GM21381 (cell line): ENCODE results near the gene GJD4.
A peak's percentile ranks its signal among the peaks of the same experiment; 100 is the strongest.

Source experiments
- ATAC-seq: cut with Tn5 transposase; IDR thresholded peaks from one replicate; pipeline ENCODE4 v1.9.1; 2021; ENCODE audit warnings: mild to moderate bottlenecking, moderate library complexity; ENCODE audit not compliant: unreplicated experiment

GJD4 gene

DNA sequence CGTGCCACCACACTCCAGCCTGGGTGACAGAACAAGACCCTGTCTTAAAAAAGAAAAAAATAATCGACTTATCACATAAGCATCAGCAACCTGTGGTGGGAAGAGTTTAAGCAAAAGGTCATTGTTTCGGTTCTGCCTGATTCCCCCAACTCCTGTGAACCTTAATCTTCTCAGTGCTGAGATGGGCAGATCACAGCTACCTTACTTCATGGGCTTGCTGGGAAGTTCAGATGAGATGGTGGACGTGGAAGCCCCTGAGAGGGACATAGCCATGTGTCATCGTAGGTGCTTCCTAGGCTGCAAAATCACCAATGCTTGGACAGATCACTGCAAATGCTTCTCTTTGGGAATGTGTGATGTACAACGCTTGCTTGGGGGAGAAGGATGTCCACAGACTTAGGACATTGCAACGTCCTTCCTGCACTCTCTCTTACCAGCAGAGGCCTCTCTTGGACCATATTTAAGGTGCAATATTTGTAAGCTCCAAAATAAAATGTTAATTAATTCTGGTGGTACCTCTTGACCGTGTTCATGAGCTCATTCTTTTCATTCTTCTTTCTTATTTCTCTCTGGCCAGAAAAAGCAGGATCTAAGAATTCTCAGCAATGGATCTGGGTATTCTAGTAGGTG is 8.6 kb downstream of the GJD4 start:
- no peak for ATAC-seq

DNA sequence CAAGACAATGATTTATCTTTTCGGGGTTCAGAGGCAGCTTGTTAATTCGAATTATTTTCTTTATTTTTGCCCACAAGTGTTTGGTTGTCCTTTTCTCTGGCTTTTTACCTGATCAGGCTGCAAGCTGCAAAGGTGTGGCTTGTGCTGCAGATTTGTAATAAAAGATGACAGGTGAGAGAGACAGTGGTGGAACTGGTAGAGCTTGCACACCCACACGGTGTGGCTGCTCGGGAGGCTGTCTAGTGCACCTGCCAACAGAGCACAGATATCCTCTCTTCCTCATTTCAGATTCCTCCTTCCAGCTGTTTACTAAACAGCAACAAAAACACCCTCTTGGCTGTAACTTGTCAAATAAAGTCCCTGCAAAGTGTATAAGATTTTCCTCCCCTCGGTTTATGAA is 9.2 kb downstream of the GJD4 start:
- ATAC-seq, result no peak

DNA sequence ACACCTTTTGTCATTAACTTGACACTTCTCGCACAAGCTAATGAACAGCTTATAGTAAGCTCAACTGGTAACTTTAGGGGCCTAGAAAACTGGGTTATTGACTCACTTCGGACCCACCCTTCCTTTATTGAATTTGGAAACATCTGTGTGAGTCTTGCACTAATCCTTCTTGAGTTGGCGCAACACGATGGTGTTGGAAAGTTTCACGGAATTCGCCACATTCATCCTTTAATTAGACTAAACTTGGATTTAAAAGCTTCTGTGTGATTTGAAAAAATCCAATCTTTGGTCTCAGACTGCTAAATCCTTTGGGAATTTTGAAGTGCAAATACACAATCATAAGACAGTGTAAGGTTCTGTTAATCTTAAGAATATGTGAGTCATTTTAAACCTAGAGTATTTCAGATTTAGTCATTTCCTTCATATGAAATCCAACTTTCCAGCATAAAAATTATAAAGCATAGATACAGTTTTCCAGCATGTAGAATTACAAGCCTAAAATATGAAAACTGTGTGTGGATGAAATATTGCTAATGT is 21.9 kb downstream of the GJD4 start:
- ATAC-seq, result no peak

DNA sequence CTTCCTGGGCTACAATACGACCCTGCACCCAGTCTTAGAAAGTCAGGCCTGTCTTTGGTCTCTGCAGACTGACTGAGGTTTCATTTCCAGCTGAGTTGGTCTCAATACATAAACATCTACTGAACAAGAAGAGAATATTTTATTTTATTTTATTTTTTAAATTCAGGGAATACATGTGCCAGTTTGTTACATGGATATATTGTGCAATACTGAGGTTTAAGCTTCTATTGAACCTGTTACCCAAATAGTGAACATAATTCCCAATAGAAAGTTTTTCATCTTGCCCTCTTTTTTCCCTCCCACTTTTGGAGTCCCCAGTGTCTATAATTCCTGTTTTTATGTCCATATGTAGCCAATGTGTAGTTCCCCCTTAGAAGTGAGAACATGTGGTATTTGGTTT is 26.3 kb downstream of the GJD4 start:
- no peak for ATAC-seq

DNA sequence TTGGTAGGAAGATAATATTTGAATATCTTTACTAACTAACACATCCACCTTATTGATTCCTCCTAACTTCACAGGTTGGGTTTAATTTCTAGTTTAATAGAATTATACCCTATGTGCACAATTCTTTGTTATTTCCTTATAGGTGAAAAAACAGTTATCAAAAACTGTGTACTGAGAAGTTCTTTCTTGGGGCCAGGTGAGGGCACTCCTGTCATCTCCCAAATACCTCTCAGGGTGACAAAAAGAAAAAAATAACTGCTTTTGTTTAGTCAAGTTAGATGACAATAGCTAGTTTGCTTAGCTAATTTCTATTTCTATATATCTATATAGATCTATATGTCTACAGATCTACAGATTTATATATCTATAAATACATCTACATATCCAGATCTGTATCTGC is 26.9 kb downstream of the GJD4 start:
- ATAC-seq, result no peak

GRCh38 chr10:35633006-35633980 is 28.2 kb downstream of the GJD4 start:
- ATAC-seq, result no peak

DNA sequence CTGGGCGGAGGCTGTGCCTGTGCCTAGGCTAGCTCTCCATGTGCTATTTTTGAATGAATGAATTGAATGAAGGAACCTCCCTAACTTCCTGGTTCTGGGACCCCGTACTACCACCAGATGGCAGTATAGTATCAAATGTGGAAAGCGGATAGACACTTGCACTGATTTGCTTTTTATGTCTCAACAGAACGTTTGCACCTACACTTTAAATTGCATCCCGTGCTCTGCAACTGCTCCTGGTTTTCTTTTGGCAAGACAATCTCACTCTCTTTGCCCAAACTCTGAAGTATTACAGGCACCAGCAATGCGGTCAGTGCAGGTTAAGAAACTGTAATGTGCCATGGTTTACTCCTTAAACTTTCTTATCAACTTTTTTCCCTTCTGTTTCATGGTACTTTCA is 30.4 kb downstream of the GJD4 start:
- no peak for ATAC-seq

- ATAC-seq, result no peak
Measured at GRCh38 chr10:35636956-35637355, 31.8 kb downstream of the GJD4 start.

- ATAC-seq, result no peak
Measured at GRCh38 chr10:35637462-35637861, 32.3 kb downstream of the GJD4 start.

GRCh38 chr10:35638101-35638500 is 33.0 kb downstream of the GJD4 start:
- ATAC-seq, result no peak

- no peak for ATAC-seq
Measured at GRCh38 chr10:35639021-35639727, 34.0 kb downstream of the GJD4 start.

DNA sequence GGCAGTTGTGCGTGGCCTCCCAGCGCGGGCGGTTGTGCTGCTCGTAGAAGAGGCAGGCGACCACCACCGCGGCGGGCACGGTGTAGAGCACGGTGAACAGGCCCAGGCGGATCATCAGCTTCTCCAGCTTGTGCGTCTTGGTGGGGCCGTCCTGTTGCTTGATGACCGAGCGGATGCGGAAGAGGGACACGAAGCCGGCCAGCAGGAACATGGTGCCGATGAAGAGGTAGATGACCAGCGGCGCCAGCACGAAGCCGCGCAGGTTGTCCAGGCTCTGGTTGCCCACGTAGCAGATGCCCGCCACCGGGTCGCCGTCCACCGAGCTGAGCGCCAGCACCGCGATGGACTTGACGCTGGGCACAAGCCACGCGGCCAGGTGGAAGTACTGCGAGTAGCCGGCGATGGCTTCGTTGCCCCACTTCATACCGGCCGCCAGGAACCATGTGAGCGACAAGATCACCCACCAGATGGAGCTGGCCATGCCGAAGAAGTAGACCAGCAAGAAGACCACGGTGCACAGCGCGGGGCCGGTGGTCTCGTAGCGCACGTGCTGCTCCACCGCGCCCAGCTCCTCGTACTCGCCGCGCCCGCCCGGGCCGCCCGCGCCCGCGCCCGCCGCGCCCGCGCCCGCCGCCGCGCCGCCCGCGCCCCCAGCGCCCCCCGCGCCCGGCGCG is 34.7 kb downstream of the GJD4 start:
- no peak for ATAC-seq

GRCh38 chr10:35640474-35640873 is 35.3 kb downstream of the GJD4 start:
- ATAC-seq, result peak; percentile 16

- peak; percentile 31 for ATAC-seq
Measured at GRCh38 chr10:35640951-35641675, 36.0 kb downstream of the GJD4 start.

DNA sequence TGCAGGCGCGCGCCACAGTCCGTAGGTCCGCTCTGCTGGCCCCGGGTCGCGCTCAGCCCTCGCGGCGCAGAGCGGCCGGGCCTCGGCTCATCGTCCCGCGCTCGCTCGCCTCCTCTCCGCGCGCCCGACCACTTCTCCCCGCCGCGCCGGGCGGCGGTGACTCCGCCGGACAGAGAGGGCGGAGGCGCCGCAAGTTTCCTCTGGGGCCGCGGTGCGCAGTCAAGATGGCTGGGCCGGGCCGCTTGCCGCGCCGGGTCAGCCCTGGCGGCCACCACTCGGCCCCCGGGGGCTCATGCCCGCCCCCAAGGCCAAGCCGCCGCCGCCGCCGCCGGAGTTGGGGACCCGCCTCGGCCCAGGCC is 36.5 kb downstream of the GJD4 start:
- ATAC-seq, result peak; percentile 22

DNA sequence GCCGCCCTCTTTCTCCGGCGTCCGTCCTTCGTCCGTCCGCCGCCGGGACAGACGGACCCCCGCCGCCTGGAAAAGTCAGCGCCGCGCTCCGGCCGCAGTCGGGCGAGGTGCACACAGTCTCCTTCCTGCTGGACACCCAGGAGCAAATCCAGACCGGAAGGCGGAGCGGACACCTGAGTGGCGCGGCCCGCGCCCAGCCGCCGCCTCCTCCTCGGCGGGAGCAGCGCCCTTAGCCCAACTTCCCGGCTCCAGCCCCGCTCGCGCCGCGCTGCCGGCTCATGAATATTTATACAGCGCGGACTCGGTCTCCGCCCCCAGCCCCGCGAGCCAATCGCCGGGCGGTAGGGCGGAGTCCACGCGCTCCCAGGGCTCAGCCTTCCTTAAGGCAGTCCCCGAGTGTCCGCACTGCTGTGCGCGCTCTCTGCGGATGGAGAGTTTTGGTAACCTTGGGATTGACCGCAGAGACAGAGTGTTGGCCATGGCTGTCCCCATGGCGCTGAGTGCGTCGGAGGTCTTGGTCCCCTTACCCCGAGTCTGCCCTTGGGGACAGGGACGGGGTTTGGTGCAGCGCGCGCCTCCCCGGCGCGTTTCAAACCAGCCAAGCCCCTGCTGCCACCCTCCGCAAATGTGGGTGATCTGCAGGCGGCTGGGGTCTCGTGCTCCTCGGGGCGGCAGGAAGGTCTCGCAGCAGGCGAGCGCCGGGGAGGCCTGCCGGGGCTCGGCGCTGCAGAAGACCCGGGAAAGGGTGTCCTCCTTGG is 37.1 kb downstream of the GJD4 start, which contains the start of gene FZD8:
TSS of gene FZD8 (minus strand) at position 262 of the 758 bp plus-strand sequence. CDS start 867 bp downstream, outside the sequence.
- ATAC-seq, result peak; percentile 92

DNA sequence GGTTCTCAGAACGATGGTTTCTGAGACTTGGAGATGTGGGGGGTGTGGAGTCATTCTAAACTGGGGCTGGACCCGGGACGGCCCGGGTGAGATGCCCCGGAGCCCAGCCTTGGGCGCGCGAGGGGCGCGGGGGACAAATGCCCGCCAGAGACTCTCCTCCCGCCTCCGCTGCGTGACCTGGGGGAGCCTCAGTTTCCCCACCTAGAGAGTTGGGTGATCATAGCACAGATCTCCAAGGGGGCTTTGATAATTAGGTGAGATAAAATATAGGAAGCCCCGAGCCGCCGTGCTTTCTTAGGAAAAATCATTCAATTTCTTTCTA is 37.6 kb downstream of the GJD4 start:
- no peak for ATAC-seq

GRCh38 chr10:35643151-35644049 is 38.3 kb downstream of the GJD4 start:
- ATAC-seq, result no peak
